Calu3 (cell line): ENCODE measurements around the gene TAGLN3. TPM values are rescaled to one million over a fixed set of nuclear protein-coding genes. Genes with fewer than 3 reads are reported as not detected.

ENCODE experiments used
- BruUV-seq: library from RNA; stranded (reverse); fragments of 400-500 nt; replicated peaks from 2 replicates; lab custom pipeline; 2021; lab: Mats Ljungman, UMichigan
- CTCF ChIA-PET: fragments of 300-600 bp; sonication (Branson Sonifier 250); formaldehyde crosslinking; loops from one replicate; lab custom pipeline; 2022; ENCODE audit warnings: antibody characterized with exemption; lab: Charles Lee
- DNase-seq: peaks from one replicate; pipeline ENCODE4 v3.0.0; 2022
- H3K27ac Mint-ChIP-seq: one replicate; pipeline ENCODE4 v1.8.0; 2022; ENCODE audit warnings: mixed read lengths; ENCODE audit not compliant: unreplicated experiment
- H3K27me3 Mint-ChIP-seq: one replicate; pipeline ENCODE4 v1.8.0; 2022; ENCODE audit warnings: mixed read lengths; ENCODE audit not compliant: unreplicated experiment
- H3K36me3 Mint-ChIP-seq: one replicate; pipeline ENCODE4 v1.8.0; 2022; ENCODE audit warnings: mild to moderate bottlenecking, moderate library complexity, mixed read lengths; ENCODE audit not compliant: insufficient read depth, unreplicated experiment
- H3K4me1 Mint-ChIP-seq: one replicate; pipeline ENCODE4 v1.8.0; 2022; ENCODE audit warnings: mild to moderate bottlenecking, low read depth, mixed read lengths; ENCODE audit not compliant: unreplicated experiment
- H3K4me3 Mint-ChIP-seq: one replicate; pipeline ENCODE4 v1.8.0; 2022; ENCODE audit warnings: mild to moderate bottlenecking, low read depth, moderate library complexity, mixed read lengths; ENCODE audit not compliant: unreplicated experiment
- H3K9me3 Mint-ChIP-seq: one replicate; pipeline ENCODE4 v1.8.0; 2022; ENCODE audit warnings: low read depth, mixed read lengths; ENCODE audit not compliant: unreplicated experiment
- CTCF ChIP-seq: fragments of 200-600 bp; IDR thresholded peaks from one replicate; pipeline ENCODE4 v1.8.0; 2022; ENCODE audit warnings: antibody characterized with exemption; ENCODE audit not compliant: unreplicated experiment
- intact Hi-C: fragments of 100-400 bp; cut with micrococcal nuclease; formaldehyde crosslinking; loops from one replicate; pipeline ENCODE4 v1.10.0; 2022; ENCODE audit not compliant: unreplicated experiment
- total RNA-seq: library from RNA; stranded (reverse); gene quantifications from 2 replicates; pipeline ENCODE4 v1.2.3, GENCODE V29; 2022

TAGLN3 gene
- total RNA-seq, 1 experiment from 2014 or later = not detected

GRCh38 chr3:111952866-111953450, 45.8 kb upstream of the TAGLN3 start:
- H3K9me3 Mint-ChIP-seq = no peaks in the 10 kb centered on the region
- H3K4me3 Mint-ChIP-seq = no peak overlapping the region
- TF ChIP-seq CTCF = no peak
- CTCF ChIA-PET = interaction anchor here (0.6 to 1.4 kb wide), 2 partner anchors 10 to 362 kb away, joined by 5 to 6 read pairs; no protein-coding TSS in a partner anchor
- no peaks in the 10 kb centered on the region for H3K36me3 Mint-ChIP-seq
- H3K27me3 Mint-ChIP-seq = no peaks in the 10 kb centered on the region
- H3K27ac Mint-ChIP-seq = no peak overlapping the region
- no TSS peak for BruUV-seq
- no peak for DNase-seq
- intact Hi-C loops = no loop called here
- H3K4me1 Mint-ChIP-seq = peaks cover 19% of the 10 kb centered on the region

- no TSS peak for BruUV-seq
- H3K9me3 Mint-ChIP-seq = peaks cover under 1% of the 10 kb centered on the region
- CTCF ChIA-PET = interaction anchor here (1.4 kb wide), 1 partner anchor 8 kb away, joined by 5 read pairs; no protein-coding TSS in a partner anchor
- no peak overlapping the region for H3K27ac Mint-ChIP-seq
- no peak for TF ChIP-seq CTCF
- no peaks in the 10 kb centered on the region for H3K36me3 Mint-ChIP-seq
- no peak for DNase-seq
- H3K27me3 Mint-ChIP-seq = no peaks in the 10 kb centered on the region
- H3K4me1 Mint-ChIP-seq = peaks cover 24% of the 10 kb centered on the region
- no peak overlapping the region for H3K4me3 Mint-ChIP-seq
- intact Hi-C loops = no loop called here
These were observed 44.3 kb upstream of the TAGLN3 start for GRCh38 chr3:111954228-111954990.

GRCh38 chr3:111955876-111956275, 42.8 kb upstream of the TAGLN3 start:
- Mint-ChIP-seq H3K36me3 (no peaks in the 10 kb centered on the region), H3K27me3 (no peaks in the 10 kb centered on the region), H3K4me3 (no peak overlapping the region), H3K4me1 (peaks cover 24% of the 10 kb centered on the region), H3K27ac (no peak overlapping the region), H3K9me3 (peaks cover 3% of the 10 kb centered on the region)
- intact Hi-C loops = no loop called here
- no peak for TF ChIP-seq CTCF
- no TSS peak for BruUV-seq
- CTCF ChIA-PET = interaction anchor here (2.9 kb wide), 1 partner anchor 239 kb away, joined by 12 read pairs; no protein-coding TSS in a partner anchor
- DNase-seq = no peak

- H3K9me3 Mint-ChIP-seq = peaks cover 3% of the 10 kb centered on the region
- H3K4me3 Mint-ChIP-seq = no peak overlapping the region
- H3K36me3 Mint-ChIP-seq = no peaks in the 10 kb centered on the region
- peak overlapping the region; percentile 7 for H3K27ac Mint-ChIP-seq
- no peak for DNase-seq
- peaks cover 24% of the 10 kb centered on the region for H3K4me1 Mint-ChIP-seq
- TF ChIP-seq CTCF = no peak
- intact Hi-C loops = no loop called here
- BruUV-seq = no TSS peak
- no peaks in the 10 kb centered on the region for H3K27me3 Mint-ChIP-seq
- CTCF ChIA-PET = interaction anchor here (0.6 to 2.9 kb wide), 2 partner anchors 61 to 240 kb away, joined by 4 to 12 read pairs; no protein-coding TSS in a partner anchor
These were observed 42.3 kb upstream of the TAGLN3 start for GRCh38 chr3:111956449-111956848.
